BJ (cell line): ENCODE measurements around the gene AMOT. TPM values are rescaled to one million over a fixed set of nuclear protein-coding genes. Genes with fewer than 3 reads are reported as not detected.

Experiments
- CTCF ChIA-PET: fragments of 350-600 bp; formaldehyde crosslinking; extraction: SDS; loops from one replicate; lab custom pipeline; 2021; ENCODE audit warnings: antibody characterized with exemption, inconsistent platforms; lab: Yijun Ruan, JAX
- POLR2A ChIA-PET: fragments of 300-600 bp; sonication (Branson Sonifier 250); formaldehyde crosslinking; extraction: SDS; loops from one replicate; lab custom pipeline; 2021; ENCODE audit warnings: antibody characterized with exemption; lab: Charles Lee
- DNase-seq: peaks from one replicate; pipeline ENCODE4 v3.0.0-alpha.2; 2011; ENCODE audit warnings: low read depth
- H3K27me3 ChIP-seq: 2 replicates; pipeline ENCODE4 v1.6.0; 2011; ENCODE audit warnings: low read length; ENCODE audit not compliant: control insufficient read depth, insufficient read depth
- H3K36me3 ChIP-seq: 2 replicates; pipeline ENCODE4 v1.5.1; 2011; ENCODE audit warnings: low read length; ENCODE audit not compliant: control insufficient read depth, insufficient read depth
- H3K4me3 ChIP-seq: 2 replicates; pipeline ENCODE4 v1.5.1; 2011; ENCODE audit warnings: low read depth, mild to moderate bottlenecking, control low read depth, low read length
- polyA plus RNA-seq: library from polyadenylated mRNA; depleted of rRNA; stranded (reverse); fragments of >200 nt; gene quantifications from 2 replicates; pipeline ENCODE4 v1.2.3, GENCODE V29; 2011
- TF ChIP-seq, protein P1 (sequence below): IDR thresholded peaks from 2 replicates; pipeline ENCODE4 v1.5.1; 2011; ENCODE audit warnings: low read depth, mild to moderate bottlenecking, control low read depth, inconsistent platforms, low read length, moderate library complexity; ENCODE audit not compliant: insufficient read depth

The AMOT gene
- polyA plus RNA-seq, 1 experiment, result 1.7 TPM

DNA sequence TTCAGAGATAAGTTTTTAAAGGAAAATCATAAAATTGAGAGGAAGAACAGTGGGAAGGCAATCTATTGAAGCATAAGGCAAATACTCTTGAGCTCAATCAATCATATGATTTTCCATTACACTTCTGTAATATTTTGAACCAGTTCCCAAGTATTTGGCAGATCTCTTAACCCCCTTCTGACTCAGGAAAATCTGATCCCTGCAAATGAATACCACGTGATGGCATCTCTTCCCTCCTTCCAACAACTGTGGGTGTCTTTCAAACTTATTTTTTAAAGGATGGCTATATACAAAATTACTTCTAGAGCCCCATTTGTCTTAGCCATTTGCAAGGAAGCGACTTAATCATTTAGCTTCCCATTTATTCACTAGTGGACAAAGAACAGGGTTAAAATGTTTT is 41.9 kb downstream of the AMOT start:
- H3K27me3 ChIP-seq, result no peaks in the 10 kb centered on the region
- ChIA-PET CTCF (no interaction called here), POLR2A (no interaction called here)
- no peaks in the 10 kb centered on the region for H3K36me3 ChIP-seq
- H3K4me3 ChIP-seq, result no peak overlapping the region
- no peak for DNase-seq
- TF ChIP-seq, protein P1, sequence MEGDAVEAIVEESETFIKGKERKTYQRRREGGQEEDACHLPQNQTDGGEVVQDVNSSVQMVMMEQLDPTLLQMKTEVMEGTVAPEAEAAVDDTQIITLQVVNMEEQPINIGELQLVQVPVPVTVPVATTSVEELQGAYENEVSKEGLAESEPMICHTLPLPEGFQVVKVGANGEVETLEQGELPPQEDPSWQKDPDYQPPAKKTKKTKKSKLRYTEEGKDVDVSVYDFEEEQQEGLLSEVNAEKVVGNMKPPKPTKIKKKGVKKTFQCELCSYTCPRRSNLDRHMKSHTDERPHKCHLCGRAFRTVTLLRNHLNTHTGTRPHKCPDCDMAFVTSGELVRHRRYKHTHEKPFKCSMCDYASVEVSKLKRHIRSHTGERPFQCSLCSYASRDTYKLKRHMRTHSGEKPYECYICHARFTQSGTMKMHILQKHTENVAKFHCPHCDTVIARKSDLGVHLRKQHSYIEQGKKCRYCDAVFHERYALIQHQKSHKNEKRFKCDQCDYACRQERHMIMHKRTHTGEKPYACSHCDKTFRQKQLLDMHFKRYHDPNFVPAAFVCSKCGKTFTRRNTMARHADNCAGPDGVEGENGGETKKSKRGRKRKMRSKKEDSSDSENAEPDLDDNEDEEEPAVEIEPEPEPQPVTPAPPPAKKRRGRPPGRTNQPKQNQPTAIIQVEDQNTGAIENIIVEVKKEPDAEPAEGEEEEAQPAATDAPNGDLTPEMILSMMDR, result no peak

DNA sequence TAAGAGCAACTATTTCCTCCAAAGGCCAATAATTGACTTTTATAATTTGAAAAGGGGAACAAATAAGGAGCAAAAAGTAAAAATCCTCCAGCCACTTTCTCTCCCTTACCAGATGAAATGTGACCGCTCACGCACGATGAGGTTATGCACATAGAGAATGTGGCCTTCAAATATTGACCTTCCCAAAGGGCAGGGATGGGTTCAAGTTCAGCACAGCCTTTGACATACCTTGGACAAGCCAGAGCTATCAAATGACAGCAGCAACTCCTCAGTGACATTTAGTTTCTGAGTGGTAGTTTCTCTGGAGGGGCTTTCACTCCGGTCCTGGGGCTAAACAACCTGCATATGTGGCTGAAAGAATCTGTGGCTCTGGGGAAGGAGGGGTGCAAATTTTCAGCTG is 50.7 kb downstream of the AMOT start:
- H3K4me3 ChIP-seq, result no peak overlapping the region
- H3K36me3 ChIP-seq, result no peaks in the 10 kb centered on the region
- H3K27me3 ChIP-seq, result no peaks in the 10 kb centered on the region
- POLR2A ChIA-PET, result no interaction called here
- no peak for DNase-seq
- TF ChIP-seq, protein P1, result no peak
- CTCF ChIA-PET, result no interaction called here

DNA sequence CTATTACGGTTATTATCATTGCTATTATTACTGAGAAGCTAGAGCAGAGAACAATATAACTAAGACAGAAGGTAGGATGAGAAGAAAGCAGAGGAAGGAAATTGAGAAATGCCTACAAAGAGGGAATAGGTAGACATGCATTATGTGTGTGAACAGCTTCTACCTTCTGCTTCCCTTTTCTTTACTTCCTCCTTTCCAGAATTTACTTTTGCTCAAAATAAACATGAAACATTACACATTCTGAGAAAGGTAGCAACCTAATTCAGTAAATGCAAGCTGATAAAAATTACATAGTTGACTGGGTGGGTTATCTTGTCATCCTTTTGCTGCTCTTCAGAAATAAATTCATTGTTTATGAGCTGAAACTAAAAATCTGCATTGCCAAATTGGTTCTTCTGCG is 54.6 kb downstream of the AMOT start:
- POLR2A ChIA-PET, result no interaction called here
- Histone ChIP-seq H3K4me3 (no peak overlapping the region), H3K27me3 (no peaks in the 10 kb centered on the region), H3K36me3 (no peaks in the 10 kb centered on the region)
- CTCF ChIA-PET, result no interaction called here
- TF ChIP-seq, protein P1, result no peak
- DNase-seq, result no peak

GRCh38 chrX:112785344-112785743 is 55.3 kb downstream of the AMOT start:
- no peak for DNase-seq
- H3K36me3 ChIP-seq, result no peaks in the 10 kb centered on the region
- CTCF ChIA-PET, result no interaction called here
- no peaks in the 10 kb centered on the region for H3K27me3 ChIP-seq
- POLR2A ChIA-PET, result no interaction called here
- TF ChIP-seq, protein P1, result no peak
- no peak overlapping the region for H3K4me3 ChIP-seq

DNA sequence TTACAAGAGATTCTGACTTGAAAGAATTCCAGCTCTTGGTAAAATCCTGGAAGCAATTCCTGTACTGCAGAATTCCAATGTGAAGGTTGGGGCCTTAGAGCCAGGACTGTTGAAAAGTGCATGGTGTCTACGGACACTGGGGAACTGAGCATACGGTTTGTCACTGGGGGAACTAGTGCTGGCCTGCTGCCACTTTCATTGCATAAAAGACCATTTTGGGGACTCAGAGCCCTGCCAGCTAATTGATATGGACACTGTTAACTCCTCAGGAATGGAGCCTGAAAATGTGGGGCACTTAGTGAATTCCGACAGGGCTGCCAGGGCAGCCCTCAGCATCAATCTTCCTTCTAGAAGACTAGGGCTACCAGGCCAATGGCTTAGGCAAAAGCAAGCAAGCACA is 55.9 kb downstream of the AMOT start:
- no peak for DNase-seq
- no peaks in the 10 kb centered on the region for H3K27me3 ChIP-seq
- TF ChIP-seq, protein P1, result no peak
- no peaks in the 10 kb centered on the region for H3K36me3 ChIP-seq
- no peak overlapping the region for H3K4me3 ChIP-seq
- POLR2A ChIA-PET, result no interaction called here
- CTCF ChIA-PET, result no interaction called here
